GM12878 (cell line): Measurements from ENCODE around the gene TIGD2. TPM values are rescaled to one million over a fixed set of nuclear protein-coding genes. Genes with fewer than 3 reads are reported as not detected.

Experiments used
- ATAC-seq: fragments of 200-7000 bp; cut with Tn5 transposase; 3 replicates; pipeline ENCODE4 v1.9.1; 2020; ENCODE audit warnings: mild to moderate bottlenecking, moderate library complexity
- BruUV-seq: library from RNA; stranded (reverse); fragments of 400-500 nt; replicated peaks from 2 replicates; lab custom pipeline; 2021; lab: Mats Ljungman, UMichigan
- CTCF ChIA-PET: fragments of 300-600 bp; sonication (Branson Sonifier 250); formaldehyde crosslinking; extraction: SDS; loops from one replicate; lab custom pipeline; 2021; ENCODE audit warnings: inconsistent platforms; lab: Yijun Ruan, JAX
- POLR2A ChIA-PET: fragments of 350-600 bp; formaldehyde crosslinking; extraction: SDS; loops from one replicate; lab custom pipeline; 2021; ENCODE audit warnings: inconsistent platforms; lab: Charles Lee
- RAD21 ChIA-PET: fragments of 300-600 bp; sonication (Branson Sonifier 250); formaldehyde crosslinking; loops from one replicate; lab custom pipeline; 2023; ENCODE audit warnings: antibody characterized with exemption; ENCODE audit not compliant: unreplicated experiment; lab: Charles Lee
- SMC1A ChIA-PET: fragments of 300-600 bp; sonication (Branson Sonifier 250); formaldehyde crosslinking; loops from one replicate; lab custom pipeline; 2023; ENCODE audit not compliant: unreplicated experiment, uncharacterized antibody; lab: Charles Lee
- DNase-seq: peaks from one replicate; pipeline ENCODE4 v3.0.0-alpha.2; 2011; ENCODE audit warnings: low read depth, low spot score
- FAIRE-seq: peaks from 3 replicates; lab custom pipeline; 2011; peaks lifted over from hg19 to GRCh38; lab: Jason Lieb, UNC
- H2AFZ ChIP-seq: 2 replicates; pipeline ENCODE4 v1.6.0; 2011; ENCODE audit warnings: low read depth, low read length, control low read depth; ENCODE audit not compliant: control insufficient read depth
- H3K27ac ChIP-seq: 2 replicates; pipeline ENCODE4 v1.5.1; 2011; ENCODE audit warnings: control low read depth; ENCODE audit not compliant: control insufficient read depth, insufficient read depth
- H3K27me3 ChIP-seq, 2 experiments: replicated peaks in 1 of 2; 2 replicates each; pipeline versions ENCODE4 v1.6.0 to v1.6.1; 2011; ENCODE audit warnings: low read length in 1 of 2; ENCODE audit not compliant: control insufficient read depth in 2 of 2, insufficient read depth in 2 of 2
- H3K36me3 ChIP-seq, 2 experiments: 2 replicates each; pipeline ENCODE4 v1.5.1; 2011; ENCODE audit warnings: low read length in 1 of 2; ENCODE audit not compliant: control insufficient read depth in 2 of 2, insufficient read depth in 2 of 2
- H3K4me1 ChIP-seq: 2 replicates; pipeline ENCODE4 v1.6.1; 2011; ENCODE audit warnings: mild to moderate bottlenecking, low read length, moderate library complexity, mixed read lengths; ENCODE audit not compliant: control insufficient read depth, insufficient read depth
- H3K4me2 ChIP-seq: 2 replicates; pipeline ENCODE4 v1.6.0; 2011; ENCODE audit warnings: control low read depth; ENCODE audit not compliant: control insufficient read depth, insufficient read depth
- H3K4me3 ChIP-seq: fragments of 200-600 bp; sonication (generic); 2 replicates; pipeline ENCODE4 v1.5.1; 2016
- H3K79me2 ChIP-seq: 2 replicates; pipeline ENCODE4 v1.6.0; 2011; ENCODE audit warnings: low read length; ENCODE audit not compliant: control insufficient read depth, insufficient read depth
- H3K9ac ChIP-seq: 2 replicates; pipeline ENCODE4 v1.8.0; 2011; ENCODE audit warnings: low read length, control low read depth, mixed read lengths; ENCODE audit not compliant: control insufficient read depth, insufficient read depth
- H3K9me3 ChIP-seq: replicated peaks from 3 replicates; pipeline ENCODE4 v1.5.1; 2011; ENCODE audit warnings: mild to moderate bottlenecking, low read length; ENCODE audit not compliant: control insufficient read depth, insufficient read depth
- H4K20me1 ChIP-seq: 2 replicates; pipeline ENCODE4 v1.6.0; 2011; ENCODE audit not compliant: control insufficient read depth, insufficient read depth
- CBFB ChIP-seq: IDR thresholded peaks from 2 replicates; pipeline ENCODE4 v1.6.1; 2016; ENCODE audit warnings: antibody characterized with exemption, low read depth
- GABPA ChIP-seq: IDR thresholded peaks from 2 replicates; pipeline ENCODE4 v1.6.1; 2014; ENCODE audit warnings: antibody characterized with exemption, low read depth, mild to moderate bottlenecking, inconsistent platforms
- HCFC1 ChIP-seq: fragments of 150-350 bp; IDR thresholded peaks from 2 replicates; pipeline ENCODE4 v1.6.1; 2014; ENCODE audit warnings: low read length
- HDAC6 ChIP-seq: fragments of 200-600 bp; sonication (generic); IDR thresholded peaks from one replicate; pipeline ENCODE4 v1.8.0; 2017; ENCODE audit warnings: antibody characterized with exemption; ENCODE audit not compliant: unreplicated experiment
- KAT2A ChIP-seq: conservative IDR thresholded peaks from 2 replicates; pipeline ENCODE4 v1.6.1; 2011; ENCODE audit warnings: low read depth, low read length; ENCODE audit not compliant: control insufficient read depth
- MEF2A ChIP-seq: IDR thresholded peaks from 2 replicates; pipeline ENCODE4 v1.6.1; 2011; ENCODE audit warnings: low read depth, mild to moderate bottlenecking, low read length, moderate library complexity; ENCODE audit not compliant: insufficient read depth
- MXI1 ChIP-seq: fragments of 150-350 bp; IDR thresholded peaks from 2 replicates; pipeline ENCODE4 v1.6.1; 2011; ENCODE audit warnings: low read depth, mild to moderate bottlenecking, inconsistent platforms, low read length, improper control_type of control experiment
- NR2C2 ChIP-seq: IDR thresholded peaks from 2 replicates; pipeline ENCODE4 v1.6.1; 2011; ENCODE audit warnings: borderline replicate concordance, low read depth; ENCODE audit not compliant: control insufficient read depth, insufficient read length
- RAD21 ChIP-seq: IDR thresholded peaks from 2 replicates; pipeline ENCODE4 v1.6.1; 2011; ENCODE audit warnings: mild to moderate bottlenecking, low read depth, low read length, moderate library complexity; ENCODE audit not compliant: insufficient read depth
- RCOR1 ChIP-seq: conservative IDR thresholded peaks from 2 replicates; pipeline ENCODE4 v1.6.1; 2012; ENCODE audit warnings: low read depth, low read length, improper control_type of control experiment
- RFX5 ChIP-seq: IDR thresholded peaks from 2 replicates; pipeline ENCODE4 v1.6.1; 2011; ENCODE audit warnings: low read depth, low read length, improper control_type of control experiment
- TCF12 ChIP-seq: IDR thresholded peaks from 2 replicates; pipeline ENCODE4 v1.6.1; 2011; ENCODE audit warnings: low read depth, mild to moderate bottlenecking, low read length
- ZNF274 ChIP-seq: IDR thresholded peaks from one replicate; pipeline ENCODE4 v1.8.0; 2011; ENCODE audit not compliant: insufficient read length, insufficient read depth
- WGBS: methylation state at CpG from one replicate; pipeline ENCODE4 v1.1.6; 2016; ENCODE audit warnings: low lambda C conversion rate; ENCODE audit not compliant: insufficient replicate concordance, insufficient coverage; ENCODE audit errors: missing lambda C conversion rate; 5-methylcytosine and 5-hydroxymethylcytosine counted together
- in situ Hi-C: fragments of 300-500 bp; cut with MboI; formaldehyde crosslinking; loops from 9 replicates; pipeline ENCODE4 v1.14.3; 2018; ENCODE audit warnings: mixed read lengths
- intact Hi-C: fragments of 100-400 bp; cut with micrococcal nuclease; formaldehyde crosslinking; loops from one replicate; pipeline ENCODE4 v1.14.2; 2022; ENCODE audit not compliant: unreplicated experiment
- polyA plus RNA-seq, 11 experiments: library from polyadenylated mRNA; depleted of rRNA in 4 of 11; unstranded in 6 of 11; stranded (reverse) in 5 of 11; fragments of >200 nt; fragmentation: Nextera tagmentation in 4 of 11; fragmentation: Illumina TruSeq in 1 of 11; extraction: Ambion mirVana in 4 of 11; extraction: Trizol in 1 of 11; gene quantifications; 1 replicate in 1 of 11; 2 replicates in 10 of 11; pipeline versions ENCODE4 v1.2.1 to v1.2.3, GENCODE V29; 2011 to 2016; ENCODE audit warnings: inconsistent platforms in 2 of 11, missing spikeins in 2 of 11, low read depth in 1 of 11
- total RNA-seq, 4 experiments: library from RNA; depleted of rRNA in 3 of 4; stranded (reverse); fragments of >200 nt in 3 of 4; fragmentation: Illumina TruSeq in 1 of 4; extraction: Trizol in 1 of 4; gene quantifications; 2 replicates each; pipeline versions ENCODE4 v1.2.1 to v1.2.3, GENCODE V29; 2013 to 2021
- TF ChIP-seq, protein P1 (sequence below): IDR thresholded peaks from 2 replicates; pipeline ENCODE4 v1.6.1; 2011; ENCODE audit warnings: low read depth, mild to moderate bottlenecking, low read length, moderate library complexity, borderline replicate concordance; ENCODE audit errors: extremely low read depth
- TF ChIP-seq, protein P2 (sequence below): fragments of 450-650 bp; IDR thresholded peaks from 2 replicates; pipeline ENCODE4 v1.6.1; 2016; ENCODE audit warnings: mild to moderate bottlenecking
- TF ChIP-seq, protein P3 (sequence below): fragments of 150-350 bp; IDR thresholded peaks from 2 replicates; pipeline ENCODE4 v1.6.1; 2016; ENCODE audit warnings: low read depth, low read length
- TF ChIP-seq, protein P4 (sequence below): fragments of 450-650 bp; IDR thresholded peaks from 2 replicates; pipeline ENCODE4 v1.6.1; 2017; ENCODE audit warnings: low read depth, mild to moderate bottlenecking, moderate library complexity

Gene TIGD2
- total and polyA plus RNA-seq, 10 of the 15 experiments (the other 5 are each of a cell fraction or from before 2014, with no cell fraction given) = 2.4 to 8.4 (median 5.0) TPM

DNA sequence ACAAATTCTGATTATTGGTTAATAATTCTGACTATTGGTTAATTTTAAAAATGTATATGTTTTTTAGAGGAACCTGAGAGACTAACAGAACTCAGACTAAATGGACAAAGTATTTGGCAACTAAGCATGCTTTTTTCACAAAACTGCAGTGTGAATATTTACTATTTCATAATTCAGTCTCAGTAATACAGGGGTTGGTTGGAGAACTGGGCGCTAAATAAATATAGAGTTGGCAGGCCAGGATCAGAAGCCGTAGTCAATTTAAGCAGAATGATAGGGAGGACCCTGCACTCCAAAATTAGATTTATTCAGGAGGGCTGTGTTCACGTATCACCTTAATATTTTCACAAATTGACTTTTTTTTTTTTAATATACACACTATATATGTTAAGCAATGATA, 5.8 kb downstream of the TIGD2 start:
- Histone ChIP-seq H3K4me2 (no peak overlapping the region), H2AFZ (no peak overlapping the region), H3K4me1 (no peaks in the 10 kb centered on the region), H3K36me3 (no peaks in the 10 kb centered on the region), H3K9ac (no peak overlapping the region), H3K79me2 (no peaks in the 10 kb centered on the region), H3K9me3 (no peaks in the 10 kb centered on the region), H3K4me3 (no peak overlapping the region), H3K27ac (no peak overlapping the region), H4K20me1 (no peaks in the 10 kb centered on the region), H3K27me3 (no peaks in the 10 kb centered on the region)
- BruUV-seq = no TSS peak
- no peak for DNase-seq
- TF ChIP-seq KAT2A = no peak
- TF ChIP-seq RAD21 = no peak
- no peak for TF ChIP-seq GABPA
- no peak for TF ChIP-seq MEF2A
- no peak for TF ChIP-seq RFX5
- no peak for TF ChIP-seq HCFC1
- TF ChIP-seq, protein P1, sequence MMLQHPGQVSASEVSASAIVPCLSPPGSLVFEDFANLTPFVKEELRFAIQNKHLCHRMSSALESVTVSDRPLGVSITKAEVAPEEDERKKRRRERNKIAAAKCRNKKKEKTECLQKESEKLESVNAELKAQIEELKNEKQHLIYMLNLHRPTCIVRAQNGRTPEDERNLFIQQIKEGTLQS = no peak
- TF ChIP-seq, protein P2, sequence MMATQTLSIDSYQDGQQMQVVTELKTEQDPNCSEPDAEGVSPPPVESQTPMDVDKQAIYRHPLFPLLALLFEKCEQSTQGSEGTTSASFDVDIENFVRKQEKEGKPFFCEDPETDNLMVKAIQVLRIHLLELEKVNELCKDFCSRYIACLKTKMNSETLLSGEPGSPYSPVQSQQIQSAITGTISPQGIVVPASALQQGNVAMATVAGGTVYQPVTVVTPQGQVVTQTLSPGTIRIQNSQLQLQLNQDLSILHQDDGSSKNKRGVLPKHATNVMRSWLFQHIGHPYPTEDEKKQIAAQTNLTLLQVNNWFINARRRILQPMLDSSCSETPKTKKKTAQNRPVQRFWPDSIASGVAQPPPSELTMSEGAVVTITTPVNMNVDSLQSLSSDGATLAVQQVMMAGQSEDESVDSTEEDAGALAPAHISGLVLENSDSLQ = no peak
- TF ChIP-seq TCF12 = no peak
- TF ChIP-seq RCOR1 = no peak
- no peak for TF ChIP-seq HDAC6
- no peak for TF ChIP-seq NR2C2
- TF ChIP-seq, protein P3, sequence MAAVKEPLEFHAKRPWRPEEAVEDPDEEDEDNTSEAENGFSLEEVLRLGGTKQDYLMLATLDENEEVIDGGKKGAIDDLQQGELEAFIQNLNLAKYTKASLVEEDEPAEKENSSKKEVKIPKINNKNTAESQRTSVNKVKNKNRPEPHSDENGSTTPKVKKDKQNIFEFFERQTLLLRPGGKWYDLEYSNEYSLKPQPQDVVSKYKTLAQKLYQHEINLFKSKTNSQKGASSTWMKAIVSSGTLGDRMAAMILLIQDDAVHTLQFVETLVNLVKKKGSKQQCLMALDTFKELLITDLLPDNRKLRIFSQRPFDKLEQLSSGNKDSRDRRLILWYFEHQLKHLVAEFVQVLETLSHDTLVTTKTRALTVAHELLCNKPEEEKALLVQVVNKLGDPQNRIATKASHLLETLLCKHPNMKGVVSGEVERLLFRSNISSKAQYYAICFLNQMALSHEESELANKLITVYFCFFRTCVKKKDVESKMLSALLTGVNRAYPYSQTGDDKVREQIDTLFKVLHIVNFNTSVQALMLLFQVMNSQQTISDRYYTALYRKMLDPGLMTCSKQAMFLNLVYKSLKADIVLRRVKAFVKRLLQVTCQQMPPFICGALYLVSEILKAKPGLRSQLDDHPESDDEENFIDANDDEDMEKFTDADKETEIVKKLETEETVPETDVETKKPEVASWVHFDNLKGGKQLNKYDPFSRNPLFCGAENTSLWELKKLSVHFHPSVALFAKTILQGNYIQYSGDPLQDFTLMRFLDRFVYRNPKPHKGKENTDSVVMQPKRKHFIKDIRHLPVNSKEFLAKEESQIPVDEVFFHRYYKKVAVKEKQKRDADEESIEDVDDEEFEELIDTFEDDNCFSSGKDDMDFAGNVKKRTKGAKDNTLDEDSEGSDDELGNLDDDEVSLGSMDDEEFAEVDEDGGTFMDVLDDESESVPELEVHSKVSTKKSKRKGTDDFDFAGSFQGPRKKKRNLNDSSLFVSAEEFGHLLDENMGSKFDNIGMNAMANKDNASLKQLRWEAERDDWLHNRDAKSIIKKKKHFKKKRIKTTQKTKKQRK = no peak
- TF ChIP-seq, protein P4, sequence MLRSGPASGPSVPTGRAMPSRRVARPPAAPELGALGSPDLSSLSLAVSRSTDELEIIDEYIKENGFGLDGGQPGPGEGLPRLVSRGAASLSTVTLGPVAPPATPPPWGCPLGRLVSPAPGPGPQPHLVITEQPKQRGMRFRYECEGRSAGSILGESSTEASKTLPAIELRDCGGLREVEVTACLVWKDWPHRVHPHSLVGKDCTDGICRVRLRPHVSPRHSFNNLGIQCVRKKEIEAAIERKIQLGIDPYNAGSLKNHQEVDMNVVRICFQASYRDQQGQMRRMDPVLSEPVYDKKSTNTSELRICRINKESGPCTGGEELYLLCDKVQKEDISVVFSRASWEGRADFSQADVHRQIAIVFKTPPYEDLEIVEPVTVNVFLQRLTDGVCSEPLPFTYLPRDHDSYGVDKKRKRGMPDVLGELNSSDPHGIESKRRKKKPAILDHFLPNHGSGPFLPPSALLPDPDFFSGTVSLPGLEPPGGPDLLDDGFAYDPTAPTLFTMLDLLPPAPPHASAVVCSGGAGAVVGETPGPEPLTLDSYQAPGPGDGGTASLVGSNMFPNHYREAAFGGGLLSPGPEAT = no peak
- TF ChIP-seq MXI1 = no peak
- no peak for TF ChIP-seq ZNF274
- no peak for TF ChIP-seq CBFB
- POLR2A ChIA-PET = no interaction called here
- 96% methylated on average over 3 of the region's 3 CpGs for WGBS
- ATAC-seq = no peak
- SMC1A ChIA-PET = interaction anchor here (1.1 kb wide), 1 partner anchor 25 kb away, joined by 3 read pairs; no protein-coding TSS in a partner anchor
- in situ Hi-C loops (loop anchor here (10.0 kb wide), 1 partner anchor 292 kb away; no protein-coding TSS in a partner anchor), intact Hi-C loops (loop anchor here (10.0 kb wide), 2 partner anchors 442 to 592 kb away; partner anchors contain the start of gene PYURF)
- FAIRE-seq = no peak
- CTCF ChIA-PET = interaction anchor here (1.0 kb wide), 1 partner anchor 578 kb away, joined by 3 read pairs; no protein-coding TSS in a partner anchor
- RAD21 ChIA-PET = no interaction called here
